ENCODE results near the gene TRIM63.

GRCh38 chr1:26014179-26014578 is 53.3 kb downstream of the TRIM63 start:
- TF ChIP-seq CTCF (IDR thresholded peaks at IDR 0.05), result no peak
- no peak for TF ChIP-seq POLR2AphosphoS2 (conservative IDR thresholded peaks at IDR 0.05; ENCODE audit: low read length)
- TF ChIP-seq CHD2 (IDR thresholded peaks at IDR 0.05; ENCODE audit: low read length, partially characterized antibody), result no peak
- no peak for TF ChIP-seq POLR2A (IDR thresholded peaks at IDR 0.05; ENCODE audit: low read length)
- TF ChIP-seq, protein P1, sequence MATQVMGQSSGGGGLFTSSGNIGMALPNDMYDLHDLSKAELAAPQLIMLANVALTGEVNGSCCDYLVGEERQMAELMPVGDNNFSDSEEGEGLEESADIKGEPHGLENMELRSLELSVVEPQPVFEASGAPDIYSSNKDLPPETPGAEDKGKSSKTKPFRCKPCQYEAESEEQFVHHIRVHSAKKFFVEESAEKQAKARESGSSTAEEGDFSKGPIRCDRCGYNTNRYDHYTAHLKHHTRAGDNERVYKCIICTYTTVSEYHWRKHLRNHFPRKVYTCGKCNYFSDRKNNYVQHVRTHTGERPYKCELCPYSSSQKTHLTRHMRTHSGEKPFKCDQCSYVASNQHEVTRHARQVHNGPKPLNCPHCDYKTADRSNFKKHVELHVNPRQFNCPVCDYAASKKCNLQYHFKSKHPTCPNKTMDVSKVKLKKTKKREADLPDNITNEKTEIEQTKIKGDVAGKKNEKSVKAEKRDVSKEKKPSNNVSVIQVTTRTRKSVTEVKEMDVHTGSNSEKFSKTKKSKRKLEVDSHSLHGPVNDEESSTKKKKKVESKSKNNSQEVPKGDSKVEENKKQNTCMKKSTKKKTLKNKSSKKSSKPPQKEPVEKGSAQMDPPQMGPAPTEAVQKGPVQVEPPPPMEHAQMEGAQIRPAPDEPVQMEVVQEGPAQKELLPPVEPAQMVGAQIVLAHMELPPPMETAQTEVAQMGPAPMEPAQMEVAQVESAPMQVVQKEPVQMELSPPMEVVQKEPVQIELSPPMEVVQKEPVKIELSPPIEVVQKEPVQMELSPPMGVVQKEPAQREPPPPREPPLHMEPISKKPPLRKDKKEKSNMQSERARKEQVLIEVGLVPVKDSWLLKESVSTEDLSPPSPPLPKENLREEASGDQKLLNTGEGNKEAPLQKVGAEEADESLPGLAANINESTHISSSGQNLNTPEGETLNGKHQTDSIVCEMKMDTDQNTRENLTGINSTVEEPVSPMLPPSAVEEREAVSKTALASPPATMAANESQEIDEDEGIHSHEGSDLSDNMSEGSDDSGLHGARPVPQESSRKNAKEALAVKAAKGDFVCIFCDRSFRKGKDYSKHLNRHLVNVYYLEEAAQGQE (IDR thresholded peaks at IDR 0.05), result no peak
- TF ChIP-seq KDM5A (IDR thresholded peaks at IDR 0.05), result no peak
- no peak for TF ChIP-seq GATA3 (IDR thresholded peaks at IDR 0.05; ENCODE audit: borderline replicate concordance)
- no peak for TF ChIP-seq SMC3 (IDR thresholded peaks at IDR 0.05)
- no peak for TF ChIP-seq RAD21 (conservative IDR thresholded peaks at IDR 0.05 in 1 of 2, IDR thresholded peaks at IDR 0.05 in 1 of 2)
- no peak for TF ChIP-seq NPAS2 (CRISPR knock-in tag; IDR thresholded peaks at IDR 0.05; ENCODE audit: borderline replicate concordance)
- no peak for TF ChIP-seq PHF8 (IDR thresholded peaks at IDR 0.05; ENCODE audit: borderline replicate concordance, low read depth)
- no peak for TF ChIP-seq ZSCAN20 (CRISPR knock-in tag; IDR thresholded peaks at IDR 0.05)
